Activated naive CD4-positive, alpha-beta T cell treated with anti-CD3 and anti-CD28 coated beads for 36 hours (primary cell): ENCODE measurements around the gene SNX13. TPM values are rescaled to one million over a fixed set of nuclear protein-coding genes. Genes with fewer than 3 reads are reported as not detected.
"Not testable (repeated sequence)": the region's sequence is repeated elsewhere in the genome, so short reads cannot be mapped to it uniquely, and the experiment has no call there.

Source experiments
- CTCF ChIA-PET: fragments of 350-600 bp; sonication (Branson Sonifier 250); formaldehyde crosslinking; loops from one replicate; lab custom pipeline; 2021; ENCODE audit warnings: antibody characterized with exemption; lab: Charles Lee
- DNase-seq: peaks from one replicate; pipeline ENCODE4 v3.0.0-alpha.2; 2020
- H3K27ac Mint-ChIP-seq: one replicate; pipeline ENCODE4 v1.8.0; 2021; ENCODE audit warnings: mild to moderate bottlenecking, mixed read lengths
- H3K27me3 Mint-ChIP-seq: one replicate; pipeline ENCODE4 v1.8.0; 2021; ENCODE audit warnings: low read depth, mixed read lengths
- H3K36me3 Mint-ChIP-seq: one replicate; pipeline ENCODE4 v1.8.0; 2021; ENCODE audit warnings: low read depth, mixed read lengths
- H3K4me1 Mint-ChIP-seq: one replicate; pipeline ENCODE4 v1.8.0; 2021; ENCODE audit warnings: low read depth, mixed read lengths
- H3K4me3 Mint-ChIP-seq: one replicate; pipeline ENCODE4 v1.8.0; 2021; ENCODE audit warnings: mild to moderate bottlenecking, moderate library complexity, mixed read lengths
- H3K9me3 Mint-ChIP-seq: one replicate; pipeline ENCODE4 v1.8.0; 2021; ENCODE audit warnings: mixed read lengths
- intact Hi-C: fragments of 100-400 bp; cut with micrococcal nuclease; formaldehyde crosslinking; loops from one replicate; pipeline ENCODE4 v1.15.1; 2023
- total RNA-seq, 2 experiments: library from RNA; stranded (reverse); gene quantifications; one replicate each; pipeline ENCODE4 v1.2.3, GENCODE V29; 2021

Gene SNX13
- total RNA-seq, 2 experiments from 2014 or later = 19.5 to 20.3 TPM

GRCh38 chr7:17832820-17833355 is 107.4 kb downstream of the SNX13 start:
- H3K36me3 Mint-ChIP-seq = peaks cover 9% of the 10 kb centered on the region
- no peak for DNase-seq
- H3K4me1 Mint-ChIP-seq = no peaks in the 10 kb centered on the region
- CTCF ChIA-PET = no interaction called here
- H3K9me3 Mint-ChIP-seq = no peaks in the 10 kb centered on the region
- H3K4me3 Mint-ChIP-seq = no peak overlapping the region
- intact Hi-C loops = no loop called here
- no peak overlapping the region for H3K27ac Mint-ChIP-seq
- no peaks in the 10 kb centered on the region for H3K27me3 Mint-ChIP-seq

GRCh38 chr7:17832242-17832641 is 108.1 kb downstream of the SNX13 start:
- intact Hi-C loops = no loop called here
- H3K4me3 Mint-ChIP-seq = no peak overlapping the region
- no peaks in the 10 kb centered on the region for H3K27me3 Mint-ChIP-seq
- no peaks in the 10 kb centered on the region for H3K4me1 Mint-ChIP-seq
- no peaks in the 10 kb centered on the region for H3K9me3 Mint-ChIP-seq
- peaks cover 9% of the 10 kb centered on the region for H3K36me3 Mint-ChIP-seq
- no peak overlapping the region for H3K27ac Mint-ChIP-seq
- CTCF ChIA-PET = no interaction called here
- no peak for DNase-seq

GRCh38 chr7:17830206-17830605 is 110.1 kb downstream of the SNX13 start:
- no peaks in the 10 kb centered on the region for H3K9me3 Mint-ChIP-seq
- intact Hi-C loops = no loop called here
- H3K27ac Mint-ChIP-seq = no peak overlapping the region
- no peaks in the 10 kb centered on the region for H3K4me1 Mint-ChIP-seq
- no peak overlapping the region for H3K4me3 Mint-ChIP-seq
- DNase-seq = no peak
- CTCF ChIA-PET = no interaction called here
- peaks cover 8% of the 10 kb centered on the region for H3K36me3 Mint-ChIP-seq
- no peaks in the 10 kb centered on the region for H3K27me3 Mint-ChIP-seq

- Mint-ChIP-seq H3K36me3 (peaks cover 10% of the 10 kb centered on the region), H3K27me3 (no peaks in the 10 kb centered on the region), H3K4me1 (no peaks in the 10 kb centered on the region), H3K4me3 (no peak overlapping the region), H3K27ac (no peak overlapping the region), H3K9me3 (no peaks in the 10 kb centered on the region)
- intact Hi-C loops = loop anchor here (2.0 kb wide), 1 partner anchor 16 kb away; no protein-coding TSS in a partner anchor
- no peak for DNase-seq
- CTCF ChIA-PET = no interaction called here
Observed at GRCh38 chr7:17829001-17829400, 111.3 kb downstream of the SNX13 start.

- intact Hi-C loops = no loop called here
- CTCF ChIA-PET = no interaction called here
Observed at GRCh38 chr7:17822547-17823173, 117.6 kb downstream of the SNX13 start.

GRCh38 chr7:17816903-17817302 is 123.4 kb downstream of the SNX13 start:
- no peak overlapping the region for H3K4me3 Mint-ChIP-seq
- intact Hi-C loops = no loop called here
- no peaks in the 10 kb centered on the region for H3K4me1 Mint-ChIP-seq
- H3K36me3 Mint-ChIP-seq = peaks cover 37% of the 10 kb centered on the region
- CTCF ChIA-PET = no interaction called here
- H3K9me3 Mint-ChIP-seq = peaks cover 10% of the 10 kb centered on the region
- H3K27ac Mint-ChIP-seq = no peak overlapping the region
- H3K27me3 Mint-ChIP-seq = no peaks in the 10 kb centered on the region
- no peak for DNase-seq

More at GRCh38 chr7:17822547-17823173, 117.6 kb downstream of the SNX13 start:
- H3K4me1 Mint-ChIP-seq = no peaks in the 10 kb centered on the region
- no peak overlapping the region for H3K4me3 Mint-ChIP-seq
- no peak for DNase-seq
- H3K27me3 Mint-ChIP-seq = no peaks in the 10 kb centered on the region
- peaks cover 27% of the 10 kb centered on the region for H3K36me3 Mint-ChIP-seq
- H3K9me3 Mint-ChIP-seq = no peaks in the 10 kb centered on the region
- no peak overlapping the region for H3K27ac Mint-ChIP-seq

- Mint-ChIP-seq H3K36me3 (peaks cover 53% of the 10 kb centered on the region), H3K4me1 (no peaks in the 10 kb centered on the region), H3K4me3 (no peak overlapping the region), H3K27me3 (no peaks in the 10 kb centered on the region), H3K27ac (no peak overlapping the region), H3K9me3 (peaks cover 17% of the 10 kb centered on the region)
- CTCF ChIA-PET = no interaction called here
- intact Hi-C loops = no loop called here
- no peak for DNase-seq
Observed at GRCh38 chr7:17815318-17815717, 125.0 kb downstream of the SNX13 start.

GRCh38 chr7:17814058-17814457 is 126.2 kb downstream of the SNX13 start:
- Mint-ChIP-seq H3K9me3 (peaks cover 17% of the 10 kb centered on the region), H3K4me3 (no peak overlapping the region), H3K27ac (no peak overlapping the region), H3K27me3 (no peaks in the 10 kb centered on the region), H3K36me3 (peaks cover 63% of the 10 kb centered on the region), H3K4me1 (no peaks in the 10 kb centered on the region)
- CTCF ChIA-PET = no interaction called here
- DNase-seq = no peak
- intact Hi-C loops = no loop called here

- peaks cover 52% of the 10 kb centered on the region for H3K36me3 Mint-ChIP-seq
- not testable (repeated sequence) for H3K27ac Mint-ChIP-seq
Observed at GRCh38 chr7:17809215-17809614, 131.1 kb downstream of the SNX13 start.

GRCh38 chr7:17807242-17807641 is 133.1 kb downstream of the SNX13 start:
- no peaks in the 10 kb centered on the region for H3K27me3 Mint-ChIP-seq
- intact Hi-C loops = no loop called here
- CTCF ChIA-PET = no interaction called here
- no peak overlapping the region for H3K4me3 Mint-ChIP-seq
- peaks cover 47% of the 10 kb centered on the region for H3K36me3 Mint-ChIP-seq
- H3K27ac Mint-ChIP-seq = no peak overlapping the region
- peaks cover 10% of the 10 kb centered on the region for H3K9me3 Mint-ChIP-seq
- H3K4me1 Mint-ChIP-seq = no peaks in the 10 kb centered on the region
- DNase-seq = no peak

More at GRCh38 chr7:17809215-17809614, 131.1 kb downstream of the SNX13 start:
- H3K4me1 Mint-ChIP-seq, H3K27me3 Mint-ChIP-seq, H3K4me3 Mint-ChIP-seq, intact Hi-C loops, DNase-seq, CTCF ChIA-PET: not testable (repeated sequence)
- peaks cover 17% of the 10 kb centered on the region for H3K9me3 Mint-ChIP-seq

GRCh38 chr7:17806631-17807030 is 133.7 kb downstream of the SNX13 start:
- DNase-seq = no peak
- Mint-ChIP-seq H3K27me3 (no peaks in the 10 kb centered on the region), H3K4me3 (no peak overlapping the region), H3K36me3 (peaks cover 42% of the 10 kb centered on the region), H3K27ac (no peak overlapping the region), H3K4me1 (no peaks in the 10 kb centered on the region), H3K9me3 (peaks cover 5% of the 10 kb centered on the region)
- CTCF ChIA-PET = interaction anchor here (0.6 kb wide), 1 partner anchor 134 kb away, joined by 4 read pairs; no protein-coding TSS in a partner anchor
- intact Hi-C loops = no loop called here

- intact Hi-C loops = no loop called here
Observed at GRCh38 chr7:17802056-17802455, 138.2 kb downstream of the SNX13 start.

More at GRCh38 chr7:17802056-17802455, 138.2 kb downstream of the SNX13 start:
- Mint-ChIP-seq H3K27ac (no peak overlapping the region), H3K4me1 (no peaks in the 10 kb centered on the region), H3K36me3 (peaks cover 34% of the 10 kb centered on the region), H3K4me3 (no peak overlapping the region), H3K9me3 (no peaks in the 10 kb centered on the region), H3K27me3 (no peaks in the 10 kb centered on the region)
- DNase-seq = peak; percentile 7
- CTCF ChIA-PET = no interaction called here
